HG02759 (cell line): ENCODE measurements around the gene EIF4ENIF1.
"Not testable (repeated sequence)": the region's sequence is repeated elsewhere in the genome, so short reads cannot be mapped to it uniquely, and the experiment has no call there.

Experiments used
- ATAC-seq: cut with Tn5 transposase; IDR thresholded peaks from one replicate; pipeline ENCODE4 v1.9.1; 2021; ENCODE audit warnings: mild to moderate bottlenecking, moderate library complexity; ENCODE audit not compliant: unreplicated experiment

The EIF4ENIF1 gene

GRCh38 chr22:31446208-31446607 lies 43.4 kb downstream of the EIF4ENIF1 start:
- ATAC-seq: no peak

GRCh38 chr22:31445642-31446041 lies 44.0 kb downstream of the EIF4ENIF1 start:
- no peak for ATAC-seq

- no peak for ATAC-seq
Observed at GRCh38 chr22:31443516-31443915, 46.1 kb downstream of the EIF4ENIF1 start.

DNA sequence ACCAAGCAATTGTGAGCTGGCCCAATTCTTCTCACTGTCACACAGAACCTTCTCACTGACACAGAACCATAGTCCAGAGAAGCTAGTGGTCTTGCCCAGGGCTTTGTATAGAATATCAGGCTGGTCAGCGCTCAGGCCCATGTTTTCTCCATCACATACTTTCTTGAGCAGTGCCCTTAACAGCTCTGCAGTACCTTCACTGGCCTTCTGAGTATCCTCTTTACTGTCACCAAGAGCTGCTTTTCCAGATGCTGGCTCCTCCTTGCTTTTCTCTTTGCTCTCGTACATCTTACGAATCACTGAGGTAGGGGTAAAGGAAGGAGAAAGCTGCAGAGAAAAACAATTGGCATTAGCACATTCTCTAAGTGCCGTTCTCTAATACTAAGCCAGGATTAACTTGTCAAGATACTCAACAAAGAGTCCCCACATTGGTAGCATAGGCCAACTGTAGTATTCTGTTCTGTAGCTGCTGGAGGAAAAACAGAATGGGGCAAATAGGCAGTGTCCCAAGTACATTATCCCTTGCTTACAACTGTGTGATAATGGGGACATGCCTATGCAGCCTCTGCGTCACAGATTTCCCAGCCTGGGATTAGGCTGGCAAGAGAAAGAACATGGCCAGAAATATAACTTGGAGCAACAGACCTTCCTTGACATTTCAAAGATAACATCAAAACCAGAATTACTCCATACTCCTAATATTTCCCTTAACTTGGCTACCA lies 46.7 kb downstream of the EIF4ENIF1 start:
- ATAC-seq: no peak

- no peak for ATAC-seq
Observed at GRCh38 chr22:31441652-31442051, 48.0 kb downstream of the EIF4ENIF1 start.

DNA sequence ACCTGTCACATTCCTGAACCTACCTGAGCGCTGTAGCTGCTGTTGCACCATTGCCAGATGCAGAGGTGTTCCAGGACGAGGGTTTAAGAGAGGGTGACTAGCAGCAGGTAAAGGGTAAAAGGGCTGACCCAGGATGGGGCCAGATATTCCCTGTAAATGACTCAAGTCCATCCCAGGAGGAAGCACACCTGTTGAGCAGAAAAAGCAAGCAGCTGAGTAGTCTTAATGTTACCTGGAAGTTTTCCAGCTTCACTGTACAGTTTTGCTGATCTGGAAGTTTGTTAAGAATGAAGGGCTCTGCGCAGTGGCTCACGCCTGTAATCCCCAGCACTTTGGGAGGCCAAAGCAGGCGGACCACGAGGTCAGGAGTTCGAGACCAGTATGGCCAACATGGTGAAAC lies 49.0 kb downstream of the EIF4ENIF1 start:
- no peak for ATAC-seq

DNA sequence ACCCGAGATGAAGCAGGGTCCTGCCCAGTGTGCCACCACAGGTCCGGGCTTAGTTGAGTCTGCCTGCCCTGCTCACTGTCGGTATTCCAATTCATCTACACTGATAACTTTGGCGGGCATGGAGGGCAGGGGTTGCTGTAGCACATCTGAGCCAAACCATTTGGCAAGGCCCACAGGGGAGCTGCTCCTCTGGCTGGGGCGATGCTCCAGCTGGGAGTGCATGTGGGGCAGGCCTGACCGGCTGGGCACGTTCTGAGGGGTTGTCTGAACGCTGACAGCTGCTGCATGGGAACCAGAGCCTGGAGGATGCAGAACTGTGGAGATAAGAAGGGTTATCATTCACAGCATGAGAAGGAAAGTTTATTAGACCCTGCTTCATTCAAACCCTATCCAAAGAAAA lies 49.8 kb downstream of the EIF4ENIF1 start:
- no peak for ATAC-seq

DNA sequence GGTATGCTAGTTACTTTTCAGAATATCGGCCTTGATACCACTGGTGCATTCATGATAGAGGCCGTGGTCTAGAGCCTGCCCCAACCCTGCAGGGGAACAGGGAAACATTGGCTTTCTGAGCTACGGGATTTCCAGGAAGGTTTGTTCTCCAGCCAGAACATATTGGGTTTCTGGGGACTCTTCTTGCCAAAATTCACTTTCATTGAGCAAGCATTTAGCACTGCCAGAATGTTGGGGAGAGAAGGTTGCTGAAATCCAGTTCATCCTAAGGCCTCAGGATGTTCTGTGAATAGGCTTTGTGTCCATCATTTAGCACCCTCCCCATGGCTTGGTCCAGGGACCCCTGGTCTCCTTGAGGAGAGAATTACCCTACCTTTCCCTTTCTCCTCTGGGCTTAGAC lies 53.5 kb downstream of the EIF4ENIF1 start:
- ATAC-seq: no peak

GRCh38 chr22:31431950-31432349 lies 57.7 kb downstream of the EIF4ENIF1 start:
- no peak for ATAC-seq

- no peak for ATAC-seq
Observed at GRCh38 chr22:31425331-31426050, 64.2 kb downstream of the EIF4ENIF1 start.

GRCh38 chr22:31402350-31402749 lies 87.3 kb downstream of the EIF4ENIF1 start:
- not testable (repeated sequence) for ATAC-seq

DNA sequence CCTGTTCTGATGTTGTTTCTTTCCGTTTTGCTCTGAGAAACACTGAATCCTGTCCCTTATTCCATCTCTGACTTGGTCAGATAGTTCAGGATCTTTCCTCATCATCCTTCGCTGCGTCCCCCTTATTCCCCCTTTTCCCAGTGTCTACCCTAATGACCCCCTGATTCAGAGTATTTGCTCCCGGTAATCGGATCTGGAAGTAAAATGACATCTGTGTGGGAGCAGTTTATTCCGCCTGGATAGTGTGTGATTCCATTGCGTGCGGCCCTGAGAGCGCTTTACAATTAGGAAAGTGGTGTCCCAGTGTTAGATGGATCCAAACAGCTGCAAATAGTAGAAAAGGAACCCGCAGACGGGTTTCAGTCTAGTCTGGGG lies 89.6 kb downstream of the EIF4ENIF1 start:
- ATAC-seq: no peak

DNA sequence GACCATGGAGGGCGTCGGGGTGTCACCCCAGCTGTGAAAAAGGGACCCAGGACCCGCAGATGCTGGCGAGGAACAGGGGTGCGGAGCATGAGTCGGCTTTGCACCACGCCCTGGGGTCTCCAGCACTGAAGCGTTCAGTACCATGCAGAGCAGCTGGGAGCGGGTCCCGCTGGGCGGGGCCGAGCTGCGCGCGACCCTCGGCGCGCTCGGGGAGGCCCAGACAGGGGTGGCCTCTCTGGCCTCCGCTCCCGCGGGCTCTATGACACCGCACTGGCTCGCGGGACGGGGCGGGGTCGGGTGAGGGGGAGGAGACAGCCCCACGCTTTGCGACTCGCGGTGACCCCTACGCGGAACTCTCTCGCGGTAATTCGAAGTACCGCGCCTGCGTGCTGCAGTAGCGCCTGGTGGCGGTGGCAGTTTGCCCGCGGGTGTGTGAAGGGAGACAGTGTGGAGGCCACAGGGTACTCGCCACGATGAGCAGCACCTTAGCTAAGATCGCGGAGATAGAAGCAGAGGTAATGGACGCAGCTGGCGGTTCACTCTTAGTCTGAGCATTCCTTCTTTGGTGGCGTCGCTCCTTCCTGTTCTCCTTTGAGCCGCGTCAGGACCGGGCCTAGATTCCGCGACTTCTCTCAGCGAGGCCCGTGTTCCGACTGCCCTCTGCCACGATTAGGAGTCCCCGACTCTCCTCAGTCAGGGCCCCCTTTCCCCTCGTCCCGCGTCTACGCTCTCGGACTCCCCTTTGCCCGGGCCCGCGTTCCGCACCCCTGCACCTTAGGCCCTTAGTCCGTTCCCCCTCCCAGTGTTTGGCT lies 90.2 kb downstream of the EIF4ENIF1 start, which contains the start of gene DRG1:
Gene DRG1 (plus strand): TSS at position 394 of the 812 bp plus-strand sequence. CDS start 80 bp downstream, at position 474.
- ATAC-seq: peak; percentile 99

DNA sequence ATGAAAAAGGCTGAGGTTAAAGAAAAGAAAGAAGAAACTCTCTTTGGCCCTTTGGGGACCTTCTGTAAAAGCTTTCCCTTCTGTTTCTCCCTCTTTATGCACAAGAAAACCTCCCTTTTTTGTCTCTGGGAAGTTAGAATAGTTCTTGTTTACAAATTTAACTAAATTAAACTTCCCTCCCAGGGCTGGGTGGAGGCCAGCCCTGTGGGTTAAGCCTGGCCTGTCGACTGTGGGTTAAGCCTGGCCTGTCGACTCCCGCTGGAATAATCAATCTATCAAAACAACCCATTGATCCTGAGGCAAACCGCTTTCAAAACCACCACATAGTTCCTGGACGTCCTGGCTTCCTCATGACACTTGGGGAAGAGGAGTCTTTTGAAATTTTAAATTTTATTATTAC lies 91.4 kb downstream of the EIF4ENIF1 start:
- no peak for ATAC-seq

GRCh38 chr22:31394326-31394725 lies 95.3 kb downstream of the EIF4ENIF1 start:
- ATAC-seq: no peak

DNA sequence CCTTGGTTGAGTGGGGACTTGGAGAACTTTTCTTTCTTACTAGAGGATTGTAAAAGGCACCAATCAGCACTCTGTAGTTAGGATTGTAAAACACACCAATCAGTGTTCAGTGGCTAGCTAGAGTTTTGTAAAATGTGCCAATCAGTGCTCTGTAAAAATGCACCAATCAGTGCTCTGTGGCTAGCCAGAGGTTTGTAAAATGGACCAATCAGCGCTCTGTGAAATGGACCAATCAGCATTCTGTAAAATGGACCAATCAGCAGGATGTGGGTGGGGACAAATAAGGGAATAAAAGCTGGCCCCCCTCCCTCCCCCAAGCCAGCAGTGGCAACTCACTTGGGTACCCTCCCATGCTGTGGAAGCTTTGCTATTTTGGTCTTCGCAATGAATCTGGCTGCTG lies 95.7 kb downstream of the EIF4ENIF1 start:
- no peak for ATAC-seq
